GM23338 (cell line): ENCODE measurements around the gene FILIP1. TPM values are rescaled to one million over a fixed set of nuclear protein-coding genes. Genes with fewer than 3 reads are reported as not detected.

Source experiments
- ATAC-seq: fragments of 200-7000 bp; cut with Tn5 transposase; 3 replicates; pipeline ENCODE4 v1.9.1; 2020
- DNase-seq: peaks from one replicate; pipeline ENCODE4 v3.0.0-alpha.2; 2015; ENCODE audit warnings: low spot score
- H2AFZ ChIP-seq: fragments of 200-600 bp; sonication (generic); 2 replicates; pipeline ENCODE4 v1.8.0; 2016; ENCODE audit warnings: antibody characterized with exemption, mild to moderate bottlenecking, moderate library complexity
- H3F3A ChIP-seq: fragments of 200-600 bp; sonication (generic); replicated peaks from 2 replicates; pipeline ENCODE4 v1.8.0; 2017; ENCODE audit warnings: antibody characterized with exemption, mixed run types, low read depth
- H3K27ac ChIP-seq: fragments of 200-600 bp; sonication (generic); 2 replicates; pipeline ENCODE4 v1.6.1; 2016; ENCODE audit warnings: low read depth
- H3K27me3 ChIP-seq: fragments of 200-600 bp; sonication (generic); 2 replicates; pipeline ENCODE4 v1.8.0; 2016; ENCODE audit warnings: mild to moderate bottlenecking, mixed run types, moderate library complexity; ENCODE audit not compliant: insufficient read depth
- H3K36me3 ChIP-seq: fragments of 200-600 bp; sonication (generic); 2 replicates; pipeline ENCODE4 v1.8.0; 2016; ENCODE audit warnings: mild to moderate bottlenecking; ENCODE audit not compliant: insufficient read depth
- H3K4me1 ChIP-seq: fragments of 200-600 bp; sonication (generic); 2 replicates; pipeline ENCODE4 v1.8.0; 2016; ENCODE audit warnings: mild to moderate bottlenecking, moderate library complexity; ENCODE audit not compliant: insufficient read depth
- H3K4me2 ChIP-seq: fragments of 200-600 bp; sonication (generic); 2 replicates; pipeline ENCODE4 v1.7.1; 2017; ENCODE audit warnings: mixed run types
- H3K4me3 ChIP-seq: fragments of 200-600 bp; sonication (generic); 2 replicates; pipeline ENCODE4 v1.6.1; 2016; ENCODE audit warnings: mixed run types
- H3K79me2 ChIP-seq: fragments of 200-600 bp; sonication (generic); replicated peaks from 2 replicates; pipeline ENCODE4 v1.8.0; 2017; ENCODE audit warnings: mild to moderate bottlenecking; ENCODE audit not compliant: insufficient read depth
- H3K9me2 ChIP-seq: fragments of 200-600 bp; sonication (generic); 2 replicates; pipeline ENCODE4 v1.8.0; 2017; ENCODE audit not compliant: insufficient read depth
- H4K20me1 ChIP-seq: fragments of 200-600 bp; sonication (generic); replicated peaks from 2 replicates; pipeline ENCODE4 v1.8.0; 2017; ENCODE audit warnings: mild to moderate bottlenecking; ENCODE audit not compliant: insufficient read depth
- H3K27ac Mint-ChIP-seq: 2 replicates; pipeline ENCODE4 v1.8.0; 2020; ENCODE audit warnings: inconsistent platforms, mild to moderate bottlenecking, moderate library complexity, mixed read lengths
- H3K27me3 Mint-ChIP-seq: 3 replicates; pipeline ENCODE4 v1.8.0; 2022; ENCODE audit warnings: low read depth, mild to moderate bottlenecking, moderate library complexity, mixed read lengths, inconsistent platforms; ENCODE audit not compliant: insufficient read depth, poor library complexity
- H3K36me3 Mint-ChIP-seq: 3 replicates; pipeline ENCODE4 v1.8.0; 2021; ENCODE audit warnings: low read depth, mild to moderate bottlenecking, inconsistent platforms, moderate library complexity, mixed read lengths
- H3K4me1 Mint-ChIP-seq: 3 replicates; pipeline ENCODE4 v1.8.0; 2020; ENCODE audit warnings: mild to moderate bottlenecking, inconsistent platforms, mixed read lengths
- H3K4me3 Mint-ChIP-seq: 3 replicates; pipeline ENCODE4 v1.8.0; 2021; ENCODE audit warnings: moderate library complexity, mild to moderate bottlenecking, inconsistent platforms, mixed read lengths
- H3K9me3 Mint-ChIP-seq: 3 replicates; pipeline ENCODE4 v1.8.0; 2020; ENCODE audit warnings: moderate library complexity, mild to moderate bottlenecking, inconsistent platforms, mixed read lengths
- CREB1 ChIP-seq: fragments of 250-450 bp; sonication (Bioruptor Pico); IDR thresholded peaks from 2 replicates; pipeline ENCODE4 v1.5.0; 2020; ENCODE audit warnings: low read depth, mild to moderate bottlenecking, moderate library complexity
- CTCF ChIP-seq, 2 experiments: fragments of 200-600 bp in 1 of 2; sonication (generic) in 1 of 2; conservative IDR thresholded peaks; 2 replicates each; pipeline versions ENCODE4 v1.5.1 to v1.6.1; 2016 to 2017; ENCODE audit warnings: antibody characterized with exemption in 2 of 2, low read depth in 2 of 2, mild to moderate bottlenecking in 2 of 2, moderate library complexity in 1 of 2
- ETS1 ChIP-seq: IDR thresholded peaks from 2 replicates; pipeline ENCODE4 v1.6.1; 2016; ENCODE audit warnings: antibody characterized with exemption
- EZH2 ChIP-seq: fragments of 200-600 bp; sonication (generic); IDR thresholded peaks from one replicate; pipeline ENCODE4 v1.8.0; 2017; ENCODE audit warnings: antibody characterized with exemption, mild to moderate bottlenecking, low read depth; ENCODE audit not compliant: unreplicated experiment
- EZH2phosphoT487 ChIP-seq: fragments of 200-600 bp; sonication (generic); IDR thresholded peaks from one replicate; pipeline ENCODE4 v1.8.1; 2018; ENCODE audit warnings: antibody characterized with exemption; ENCODE audit not compliant: unreplicated experiment
- JUNB ChIP-seq: IDR thresholded peaks from one replicate; pipeline ENCODE4 v1.6.1; 2016; ENCODE audit warnings: antibody characterized with exemption; ENCODE audit not compliant: unreplicated experiment
- NANOG ChIP-seq: IDR thresholded peaks from 2 replicates; pipeline ENCODE4 v1.6.1; 2016; ENCODE audit warnings: antibody characterized with exemption, borderline replicate concordance
- POLR2AphosphoS5 ChIP-seq: IDR thresholded peaks from 2 replicates; pipeline ENCODE4 v1.6.1; 2016; ENCODE audit warnings: antibody characterized with exemption, low read depth
- REST ChIP-seq: IDR thresholded peaks from one replicate; pipeline ENCODE4 v1.6.1; 2018; ENCODE audit warnings: antibody characterized with exemption; ENCODE audit not compliant: unreplicated experiment
- STAT1 ChIP-seq: IDR thresholded peaks from one replicate; pipeline ENCODE4 v1.6.1; 2016; ENCODE audit warnings: antibody characterized with exemption; ENCODE audit not compliant: unreplicated experiment
- ZNF114 ChIP-seq: fragments of 250-450 bp; sonication (Bioruptor Pico); IDR thresholded peaks from 2 replicates; pipeline ENCODE4 v1.5.0; 2020; ENCODE audit warnings: mild to moderate bottlenecking, moderate library complexity
- ZNF331 ChIP-seq: fragments of 250-450 bp; sonication (Bioruptor Pico); IDR thresholded peaks from 2 replicates; pipeline ENCODE4 v1.5.0; 2020; ENCODE audit warnings: low read depth, mild to moderate bottlenecking, moderate library complexity
- ZNF462 ChIP-seq: fragments of 250-450 bp; sonication (Bioruptor Pico); IDR thresholded peaks from 2 replicates; pipeline ENCODE4 v1.5.0; 2020; ENCODE audit warnings: mild to moderate bottlenecking, moderate library complexity
- polyA plus RNA-seq: library from polyadenylated mRNA; unstranded; fragments of >200 nt; fragmentation: Nextera tagmentation; extraction: Ambion mirVana; gene quantifications from 2 replicates; pipeline ENCODE4 v1.2.1, GENCODE V29; 2016
- total RNA-seq: library from RNA; depleted of rRNA; stranded (reverse); fragments of >200 nt; shearing (Covaris generic); gene quantifications from 2 replicates; pipeline ENCODE4 v1.2.3, GENCODE V29; 2014

The FILIP1 gene
- total and polyA plus RNA-seq, 2 experiments from 2014 or later, result 3.7 to 6.4 TPM

GRCh38 chr6:75444899-75445298, 48.7 kb downstream of the FILIP1 start:
- ATAC-seq (no peak), DNase-seq (no peak)
- Mint-ChIP-seq H3K9me3 (peaks cover 13% of the 10 kb centered on the region), H3K4me3 (no peak overlapping the region), H3K27me3 (no peaks in the 10 kb centered on the region), H3K4me1 (no peaks in the 10 kb centered on the region; the same call in 2 of the 3 replicates), H3K36me3 (peaks cover 8% of the 10 kb centered on the region; the same call in 2 of the 3 replicates), H3K27ac (no peak overlapping the region)
- Histone ChIP-seq H4K20me1 (no peaks in the 10 kb centered on the region), H2AFZ (peak overlapping the region; percentile 80), H3K79me2 (no peaks in the 10 kb centered on the region), H3F3A (no peaks in the 10 kb centered on the region), H3K27me3 (no peaks in the 10 kb centered on the region), H3K9me2 (no peaks in the 10 kb centered on the region), H3K4me1 (no peaks in the 10 kb centered on the region), H3K4me3 (no peak overlapping the region), H3K27ac (no peak overlapping the region), H3K36me3 (no peaks in the 10 kb centered on the region; the same call in 1 of the 2 replicates), H3K4me2 (no peak overlapping the region)
- TF ChIP-seq REST, result no peak
- no peak for TF ChIP-seq ZNF462 (CRISPR knock-in tag)
- no peak for TF ChIP-seq POLR2AphosphoS5
- TF ChIP-seq CTCF (conservative IDR thresholded peaks at IDR 0.05; ENCODE audit: low read depth in 2 of 2), result no peak
- no peak for TF ChIP-seq STAT1
- no peak for TF ChIP-seq ZNF331
- TF ChIP-seq NANOG, result no peak
- TF ChIP-seq EZH2, result no peak
- TF ChIP-seq EZH2phosphoT487, result no peak
- TF ChIP-seq ZNF114 (CRISPR knock-in tag), result no peak
- no peak for TF ChIP-seq JUNB
- TF ChIP-seq ETS1, result no peak
- TF ChIP-seq CREB1 (CRISPR knock-in tag), result no peak
